Measurements from ENCODE around the gene PNRC2. TPM values are rescaled to one million over a fixed set of nuclear protein-coding genes. Genes with fewer than 3 reads are reported as not detected.
"Not testable (repeated sequence)": the region's sequence is repeated elsewhere in the genome, so short reads cannot be mapped to it uniquely, and the experiment has no call there.

The PNRC2 gene
- total RNA-seq, 4 donors from 2014 or later = 26.5 to 54.2 (median 39.4) TPM

DNA sequence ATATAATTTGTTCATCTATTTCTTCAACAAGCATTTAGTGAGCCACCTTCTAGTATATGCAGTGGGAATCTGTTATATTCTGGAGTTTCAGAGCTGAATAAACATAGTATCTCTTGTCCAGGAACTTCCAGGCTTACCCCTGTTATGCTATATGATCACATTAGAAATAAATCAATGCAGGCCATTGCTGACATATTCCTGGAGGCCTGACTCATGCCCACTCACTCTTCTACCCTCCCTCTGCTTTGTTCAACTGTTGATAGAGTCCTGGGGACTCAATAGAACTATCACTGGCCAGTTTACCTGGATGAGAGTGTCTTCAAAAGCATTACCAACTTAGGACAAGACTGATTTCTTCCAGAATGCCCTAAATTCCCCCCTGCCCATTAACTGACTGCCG is 49.8 kb downstream of the PNRC2 start:
- H3K36me3 ChIP-seq = no peaks in the 10 kb centered on the region
- DNase-seq = no peak
- H3K27me3 ChIP-seq = no peaks in the 10 kb centered on the region
- ATAC-seq = no peak
- intact Hi-C loops (cut with DNase I; ENCODE audit: low total_unique reads) = no loop called here
- no peak overlapping the region for H3K4me3 ChIP-seq
- TF ChIP-seq, protein P1, sequence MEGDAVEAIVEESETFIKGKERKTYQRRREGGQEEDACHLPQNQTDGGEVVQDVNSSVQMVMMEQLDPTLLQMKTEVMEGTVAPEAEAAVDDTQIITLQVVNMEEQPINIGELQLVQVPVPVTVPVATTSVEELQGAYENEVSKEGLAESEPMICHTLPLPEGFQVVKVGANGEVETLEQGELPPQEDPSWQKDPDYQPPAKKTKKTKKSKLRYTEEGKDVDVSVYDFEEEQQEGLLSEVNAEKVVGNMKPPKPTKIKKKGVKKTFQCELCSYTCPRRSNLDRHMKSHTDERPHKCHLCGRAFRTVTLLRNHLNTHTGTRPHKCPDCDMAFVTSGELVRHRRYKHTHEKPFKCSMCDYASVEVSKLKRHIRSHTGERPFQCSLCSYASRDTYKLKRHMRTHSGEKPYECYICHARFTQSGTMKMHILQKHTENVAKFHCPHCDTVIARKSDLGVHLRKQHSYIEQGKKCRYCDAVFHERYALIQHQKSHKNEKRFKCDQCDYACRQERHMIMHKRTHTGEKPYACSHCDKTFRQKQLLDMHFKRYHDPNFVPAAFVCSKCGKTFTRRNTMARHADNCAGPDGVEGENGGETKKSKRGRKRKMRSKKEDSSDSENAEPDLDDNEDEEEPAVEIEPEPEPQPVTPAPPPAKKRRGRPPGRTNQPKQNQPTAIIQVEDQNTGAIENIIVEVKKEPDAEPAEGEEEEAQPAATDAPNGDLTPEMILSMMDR (IDR thresholded peaks at IDR 0.05 in 4 of 5, conservative IDR thresholded peaks at IDR 0.05 in 1 of 5) = no peak
- TF ChIP-seq POLR2A (IDR thresholded peaks at IDR 0.05) = no peak
- in situ Hi-C loops (cut with MboI; ENCODE audit: low sequenced_read_pairs in 4 of 4) = no loop called here
- no peak overlapping the region for H3K27ac ChIP-seq
- no peaks in the 10 kb centered on the region for H3K4me1 ChIP-seq
- no peaks in the 10 kb centered on the region for H3K9me3 ChIP-seq

DNA sequence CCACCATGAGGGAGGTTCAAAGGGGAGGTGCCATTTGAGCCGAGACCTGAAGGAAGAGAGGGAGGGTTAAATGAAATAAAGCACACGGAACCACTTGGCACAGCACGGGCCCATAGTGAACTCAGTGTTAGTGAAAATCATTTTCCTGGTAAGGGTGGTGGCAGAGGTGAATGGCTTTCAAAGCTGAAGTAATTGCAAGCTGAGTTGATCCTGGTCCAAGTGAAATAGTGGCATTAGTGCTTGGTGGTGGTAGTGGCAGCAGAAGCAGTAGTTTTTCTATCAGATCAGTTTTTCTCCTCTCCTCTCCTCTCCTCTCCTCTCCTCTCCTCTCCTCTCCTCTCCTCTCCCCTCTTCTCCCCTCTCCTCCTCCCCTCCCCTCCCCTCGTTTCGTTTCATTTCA is 51.0 kb downstream of the PNRC2 start:
- no peak for DNase-seq
- TF ChIP-seq POLR2A (IDR thresholded peaks at IDR 0.05) = no peak
- TF ChIP-seq, protein P1 (IDR thresholded peaks at IDR 0.05 in 4 of 5, conservative IDR thresholded peaks at IDR 0.05 in 1 of 5) = no peak
- in situ Hi-C loops (cut with MboI; ENCODE audit: low sequenced_read_pairs in 4 of 4) (no loop called here), intact Hi-C loops (cut with DNase I; ENCODE audit: low total_unique reads) (no loop called here)
- Histone ChIP-seq H3K27ac (no peak overlapping the region), H3K4me1 (peaks cover 4 to 6% of the 10 kb centered on the region in 2 donors), H3K36me3 (no peaks in the 10 kb centered on the region), H3K27me3 (no peaks in the 10 kb centered on the region), H3K4me3 (no peak overlapping the region), H3K9me3 (no peaks in the 10 kb centered on the region)
- no peak for ATAC-seq

DNA sequence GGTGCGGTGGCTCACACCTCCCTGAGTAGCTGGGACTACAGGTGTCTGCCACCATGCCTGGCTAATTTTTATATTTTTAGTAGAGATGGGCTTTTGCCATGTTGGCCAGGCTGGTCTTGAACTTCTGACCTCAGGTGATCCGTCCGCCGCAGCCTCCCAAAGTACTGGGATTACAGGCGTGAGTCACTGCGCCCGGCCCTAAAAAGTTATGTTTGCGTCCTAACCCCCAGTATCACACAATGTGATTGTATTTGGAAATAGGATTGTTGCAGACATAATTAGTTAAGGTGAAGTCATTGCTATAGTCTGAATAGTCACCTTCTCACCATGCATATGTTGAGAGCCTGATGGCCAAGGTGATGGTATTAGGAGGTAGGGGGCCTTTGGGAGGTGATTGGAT is 53.2 kb downstream of the PNRC2 start:
- H3K36me3 ChIP-seq; H3K27ac ChIP-seq; H3K27me3 ChIP-seq; in situ Hi-C loops (cut with MboI; ENCODE audit: low sequenced_read_pairs in 4 of 4); intact Hi-C loops (cut with DNase I; ENCODE audit: low total_unique reads); DNase-seq; H3K9me3 ChIP-seq; H3K4me3 ChIP-seq; ATAC-seq: not testable (repeated sequence)
- H3K4me1 ChIP-seq = peaks cover 16 to 23% of the 10 kb centered on the region in 2 donors

MicroRNAs within 50 kb of the gene (microRNA counts, 767-probe panel; counts per million panel counts)
- 356 to 448 counts per million in 2 donors for microRNA hsa-miR-378f

Small RNAs within 50 kb of the gene (microRNA-seq; reads per million reads assigned to microRNA genes)
- 0 to 1.2 reads per million in 2 donors for gene MIR378F (ENCODE audit: borderline replicate concordance in 2 of 2)

Other genes starting within 250 kb of the PNRC2 start
- gene ELOA, start 216.4 kb upstream of the PNRC2 start, total RNA-seq = 10 to 100 TPM; 44.7 to 73.0 (median 59.0) TPM
- gene PITHD1, start 181.4 kb upstream of the PNRC2 start, total RNA-seq = 100 to 1,000 TPM in 1 of 4 donors, 10 to 100 TPM in 3; 79.9 to 104 (median 90.3) TPM
- 10 to 100 TPM; 35.3 to 40.9 (median 36.7) TPM for gene LYPLA2, start 168.7 kb upstream of the PNRC2 start, total RNA-seq
- 1 to 10 TPM; 2.9 to 5.7 (median 4.1) TPM for gene GALE, start 159.1 kb upstream of the PNRC2 start, total RNA-seq
- 10 to 100 TPM; 19.1 to 30.0 (median 29.5) TPM for gene HMGCL, start 134.4 kb upstream of the PNRC2 start, total RNA-seq
- gene FUCA1, start 91.5 kb upstream of the PNRC2 start, total RNA-seq = 10 to 100 TPM in 3 of 4 donors, 1 to 10 TPM in 1; 8.1 to 15.4 (median 12.4) TPM
- gene CNR2, start 46.5 kb upstream of the PNRC2 start, total RNA-seq = not detected
- 10 to 100 TPM; 20.4 to 49.9 (median 26.5) TPM for gene SRSF10, start 20.5 kb downstream of the PNRC2 start, total RNA-seq
- 100 to 1,000 TPM; 114 to 266 (median 184) TPM for gene MYOM3, start 152.3 kb downstream of the PNRC2 start, total RNA-seq
- under 1 TPM in 1 of 4 donors, not detected in 3; 0.36 TPM for gene IL22RA1, start 183.3 kb downstream of the PNRC2 start, total RNA-seq
- 1 to 10 TPM; 2.0 to 7.4 (median 5.0) TPM for gene IFNLR1, start 227.5 kb downstream of the PNRC2 start, total RNA-seq